Sciatic nerve (tissue), 2 donors: ENCODE data around the gene SCGB1C2. TPM values are rescaled to one million over a fixed set of nuclear protein-coding genes. Genes with fewer than 3 reads are reported as not detected.
"Not testable (repeated sequence)": the region's sequence is repeated elsewhere in the genome, so short reads cannot be mapped to it uniquely, and the experiment has no call there.

Experiments used
- ATAC-seq: fragments of 200-7000 bp; cut with Tn5 transposase; one replicate; pipeline ENCODE4 v1.9.1; 2020; ENCODE audit warnings: mild to moderate bottlenecking, moderate library complexity
- DNase-seq: peaks from one replicate; pipeline ENCODE4 v3.0.0-alpha.2; 2020; ENCODE audit warnings: low spot score
- intact Hi-C: fragments of 100-400 bp; cut with DNase I; formaldehyde crosslinking; loops from one replicate; pipeline ENCODE4 v1.14.2; 2022
- total RNA-seq: library from RNA; stranded (reverse); fragmentation: NEBNext Ultra II Directional; extraction: Animal tissue kit (Norgen Biotek cat#: 25700); gene quantifications from one replicate; pipeline ENCODE4 v1.2.1, GENCODE V29; 2021
- donor health status: DM: no; HTN: no; CAD: no.
- donor health status: DM: no; HTN: no; CAD: no.

Gene SCGB1C2
- not detected for total RNA-seq

DNA sequence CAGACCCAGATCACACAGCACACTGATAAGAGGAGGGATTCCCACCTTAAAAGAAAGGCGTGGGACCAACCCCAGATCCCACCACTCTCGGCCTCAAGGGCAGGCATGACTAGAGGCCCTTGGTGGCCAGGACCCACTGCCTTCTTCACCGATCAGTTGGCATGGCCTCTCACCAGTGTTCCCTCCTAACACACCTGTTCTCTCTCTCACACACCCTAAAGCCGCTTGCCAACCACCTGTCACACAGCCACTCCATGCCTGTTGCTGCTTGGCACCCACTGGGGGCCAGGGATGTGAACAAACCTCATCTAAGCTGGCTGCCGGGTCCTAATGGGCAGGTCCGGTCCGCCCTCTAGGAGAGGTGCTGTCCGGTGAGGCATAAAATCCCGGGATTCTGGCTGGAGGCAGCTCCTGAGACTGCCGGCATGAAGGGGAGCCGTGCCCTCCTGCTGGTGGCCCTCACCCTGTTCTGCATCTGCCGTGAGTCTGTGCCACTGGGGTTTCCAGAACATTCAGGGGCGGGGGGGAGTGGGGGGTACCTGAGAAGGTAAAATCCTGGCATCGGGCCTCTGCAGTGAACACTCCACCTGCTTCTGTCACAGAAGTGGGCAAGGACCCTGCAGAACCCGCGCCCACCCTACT is at the start of gene SCGB1C2:
Gene SCGB1C2 (plus strand): TSS at position 404 of the 642 bp plus-strand sequence. CDS start 22 bp downstream, at position 426.
- intact Hi-C loops, DNase-seq: not testable (repeated sequence)
- ATAC-seq, result peak; percentile 24

GRCh38 chr17:113111-113510 is 24.3 kb upstream of the SCGB1C2 start:
- ATAC-seq, intact Hi-C loops, DNase-seq: not testable (repeated sequence)

GRCh38 chr17:118339-118917 is 18.9 kb upstream of the SCGB1C2 start:
- ATAC-seq, DNase-seq, intact Hi-C loops: not testable (repeated sequence)

DNA sequence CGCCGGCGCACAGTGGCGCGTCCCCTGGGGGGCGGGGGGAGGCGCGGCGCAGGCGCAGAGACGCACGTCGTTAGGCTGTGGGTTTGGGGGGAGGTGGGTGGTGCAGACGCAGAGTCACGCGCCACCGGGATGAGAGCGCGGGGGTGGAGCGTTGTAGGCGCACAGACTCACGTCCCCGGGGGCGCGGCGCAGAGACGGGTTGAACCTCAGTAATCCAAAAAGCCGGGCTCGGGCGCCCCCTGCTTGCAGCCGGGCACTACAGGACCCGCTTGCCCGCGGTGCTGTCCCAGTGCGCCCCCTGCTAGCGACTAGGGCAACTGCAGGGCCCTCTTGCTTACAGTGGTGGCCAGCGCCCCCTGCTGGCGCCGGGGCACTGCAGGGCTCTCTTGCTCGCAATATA is 3.4 kb upstream of the SCGB1C2 start:
- DNase-seq, intact Hi-C loops: not testable (repeated sequence)
- ATAC-seq, result peak; percentile 15

DNA sequence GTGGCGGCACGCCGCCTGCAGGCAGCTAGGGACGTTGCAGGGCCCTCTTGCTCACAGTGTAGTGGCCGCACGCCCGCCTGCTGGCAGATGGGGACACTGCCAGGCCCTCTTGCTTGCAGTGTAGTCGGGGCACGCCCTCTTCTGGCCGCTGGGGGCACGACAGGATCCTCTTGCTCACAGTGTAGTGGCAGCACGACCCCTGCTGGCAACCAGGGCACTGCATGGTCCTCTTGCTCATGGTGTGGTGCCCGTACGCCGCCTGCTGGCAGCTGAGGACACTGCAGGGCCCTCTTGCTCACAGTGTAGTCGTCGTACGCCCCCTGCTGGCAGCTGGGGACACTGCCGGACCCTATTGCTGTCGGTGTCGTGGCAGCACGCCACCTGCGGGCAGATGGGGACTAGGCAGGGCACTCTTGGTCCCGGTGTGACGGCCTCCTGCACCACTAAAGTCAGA is 3.0 kb upstream of the SCGB1C2 start:
- intact Hi-C loops, result not testable (repeated sequence)
- ATAC-seq, result peak; percentile 62
- peak; percentile 49 for DNase-seq

GRCh38 chr17:135022-135421 is 2.3 kb upstream of the SCGB1C2 start:
- ATAC-seq, DNase-seq, intact Hi-C loops: not testable (repeated sequence)

DNA sequence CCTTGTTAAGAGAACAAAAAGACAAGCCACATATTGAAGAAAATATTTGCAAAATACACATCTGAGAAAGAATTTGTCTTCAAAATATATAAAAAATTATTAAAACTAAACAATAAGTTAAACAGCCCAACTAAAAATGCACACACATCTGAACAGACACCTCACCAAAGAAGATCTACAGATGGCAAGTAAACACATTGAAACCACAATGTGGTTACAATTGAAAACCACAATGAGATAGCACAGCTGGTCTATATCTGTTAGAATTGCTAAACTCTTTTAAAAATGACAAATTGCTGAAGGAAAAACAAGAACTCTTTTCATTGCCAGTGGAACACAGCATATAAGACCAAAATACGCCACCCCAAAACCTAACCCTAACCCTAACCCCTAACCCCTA is 1.5 kb upstream of the SCGB1C2 start:
- DNase-seq, ATAC-seq, intact Hi-C loops: not testable (repeated sequence)

GRCh38 chr17:136531-136930 is 838 bp upstream of the SCGB1C2 start:
- DNase-seq (peak; percentile 77), ATAC-seq (peak; percentile 97)
- intact Hi-C loops, result not testable (repeated sequence)

DNA sequence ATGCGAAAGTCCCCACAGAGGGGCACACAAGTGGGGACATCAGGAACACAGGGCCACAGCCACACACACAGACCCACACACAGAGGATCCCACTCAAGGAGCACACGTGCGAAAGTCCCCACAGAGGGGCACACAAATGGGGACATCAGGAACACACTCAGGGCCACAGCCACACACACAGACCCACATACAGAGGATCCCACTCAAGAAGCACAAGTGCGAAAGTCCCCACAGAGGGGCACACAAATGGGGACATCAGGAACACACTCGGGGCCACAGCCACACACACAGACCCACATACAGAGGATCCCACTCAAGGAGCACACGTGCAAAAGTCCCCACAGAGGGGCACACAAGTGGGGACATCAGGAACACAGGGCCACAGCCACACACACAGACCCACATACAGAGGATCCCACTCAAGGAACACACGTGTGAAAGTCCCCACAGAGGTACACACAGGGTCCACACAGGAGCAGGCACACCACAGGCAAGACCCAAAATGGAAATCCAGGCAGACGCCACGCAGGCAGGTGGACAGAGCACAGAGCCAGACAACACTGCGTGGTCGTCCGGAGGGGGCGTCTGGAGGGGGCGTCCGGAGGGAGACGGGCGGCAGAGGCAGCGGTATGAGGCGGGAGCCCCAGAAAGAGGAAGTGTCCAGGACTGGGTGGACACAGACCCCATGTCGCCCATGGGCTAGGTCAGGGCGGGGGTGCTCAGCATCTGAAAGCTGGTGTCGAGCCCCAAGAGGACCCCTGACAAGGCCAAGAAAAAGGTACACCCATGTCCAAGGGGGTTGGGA is 2.2 kb downstream of the SCGB1C2 start:
- peak; percentile 27 for DNase-seq
- ATAC-seq, intact Hi-C loops: not testable (repeated sequence)

DNA sequence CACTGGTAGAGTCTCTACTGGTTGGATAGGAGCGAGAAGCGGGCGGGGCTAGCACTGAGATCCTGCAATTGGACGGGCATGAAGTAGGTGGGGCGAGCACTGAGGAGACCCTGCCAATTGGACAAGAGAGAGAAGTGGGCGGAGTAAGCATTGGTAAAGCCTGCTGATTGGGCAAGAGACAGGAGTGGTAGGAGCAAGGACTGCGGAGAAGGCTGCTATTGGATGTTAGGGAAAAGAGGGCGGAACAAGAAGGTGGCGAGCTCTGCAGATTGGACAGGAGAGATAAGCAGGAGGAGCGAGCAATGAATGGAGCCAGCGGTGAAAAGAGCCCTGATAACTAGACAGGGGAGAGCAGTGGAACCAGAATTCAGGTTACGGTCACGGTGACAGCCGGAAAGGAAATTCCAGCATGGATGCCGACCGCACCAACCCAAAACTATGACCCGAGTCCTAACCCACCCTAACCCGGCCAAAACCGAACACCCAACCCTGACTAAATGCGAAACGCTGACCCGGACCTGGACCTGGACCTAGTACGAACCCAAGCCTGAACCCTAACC is 4.8 kb downstream of the SCGB1C2 start:
- intact Hi-C loops, result no loop called here
- peak; percentile 56 for DNase-seq

DNA sequence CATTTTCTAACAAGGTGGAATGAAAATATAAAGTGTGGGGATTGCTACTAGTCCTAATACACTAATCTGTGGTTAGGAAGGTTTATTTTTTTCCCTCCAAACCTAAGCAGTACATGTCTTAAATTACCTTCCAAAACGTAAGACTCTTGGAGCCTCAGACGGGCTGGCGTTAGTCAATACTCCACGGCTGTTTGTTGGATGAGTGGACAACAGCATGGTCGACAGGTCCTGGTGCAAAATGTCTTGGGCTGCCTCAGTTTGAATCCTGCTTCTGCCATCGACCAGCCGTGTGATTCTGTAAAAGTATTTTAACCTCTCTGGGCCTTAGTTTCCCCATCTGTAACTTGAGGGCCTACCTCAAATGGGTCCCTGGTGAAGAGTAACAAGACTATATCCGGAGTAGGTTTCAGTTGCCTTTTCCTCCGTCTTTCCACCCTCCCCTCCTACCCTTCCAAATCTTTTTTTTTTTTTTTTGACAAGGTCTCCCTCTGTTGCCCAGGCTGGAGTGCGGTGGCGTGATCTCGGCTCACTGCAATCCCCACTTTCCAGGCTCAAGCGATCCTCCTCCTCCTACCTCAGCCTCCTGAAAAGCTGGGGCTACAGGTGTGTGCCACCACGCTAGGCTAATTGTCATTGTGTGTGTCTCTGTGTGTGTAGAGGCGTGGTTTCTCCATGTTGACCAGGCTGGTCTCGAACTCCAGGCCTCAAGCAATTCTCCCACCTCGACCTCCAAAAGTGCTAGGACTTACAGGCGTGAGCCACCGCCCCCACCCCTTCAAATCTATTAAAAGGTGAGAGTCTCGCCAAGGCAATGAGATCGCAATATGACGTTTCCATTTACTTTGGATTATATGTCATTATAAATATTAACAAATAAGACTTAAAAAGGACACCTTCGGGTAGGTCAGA is 5.8 kb downstream of the SCGB1C2 start:
- ATAC-seq (no peak), DNase-seq (peak; percentile 45)
- intact Hi-C loops, result no loop called here

More for the DNA sequence above, 4.8 kb downstream of the SCGB1C2 start:
- ATAC-seq, result no peak

DNA sequence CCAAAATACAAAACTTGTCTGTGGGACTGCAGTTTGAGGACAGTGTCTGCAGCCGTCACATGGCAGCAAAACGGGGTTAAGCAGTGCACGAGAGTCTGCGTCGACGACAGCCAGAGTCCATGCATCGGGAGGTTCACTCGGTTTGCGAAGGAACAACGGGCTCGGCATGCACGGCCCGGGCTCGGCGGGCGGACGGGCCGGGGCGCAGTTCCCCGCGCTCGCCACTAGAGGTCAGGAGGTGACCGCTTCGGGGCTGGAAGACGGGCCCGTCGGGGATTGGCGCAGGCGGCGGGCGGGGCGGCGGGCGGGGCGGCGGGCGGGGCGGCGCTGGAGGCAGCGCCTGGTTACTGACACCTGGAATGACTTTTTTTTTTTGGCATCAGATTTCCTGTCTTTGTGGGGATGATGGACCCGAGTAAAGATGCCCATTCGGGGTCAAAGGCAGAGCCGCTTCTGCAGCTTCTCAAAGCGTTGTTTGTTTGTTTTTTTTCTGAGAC is 6.5 kb downstream of the SCGB1C2 start:
- intact Hi-C loops, result no loop called here
- DNase-seq, result peak; percentile 94
- peak; percentile 85 for ATAC-seq

DNA sequence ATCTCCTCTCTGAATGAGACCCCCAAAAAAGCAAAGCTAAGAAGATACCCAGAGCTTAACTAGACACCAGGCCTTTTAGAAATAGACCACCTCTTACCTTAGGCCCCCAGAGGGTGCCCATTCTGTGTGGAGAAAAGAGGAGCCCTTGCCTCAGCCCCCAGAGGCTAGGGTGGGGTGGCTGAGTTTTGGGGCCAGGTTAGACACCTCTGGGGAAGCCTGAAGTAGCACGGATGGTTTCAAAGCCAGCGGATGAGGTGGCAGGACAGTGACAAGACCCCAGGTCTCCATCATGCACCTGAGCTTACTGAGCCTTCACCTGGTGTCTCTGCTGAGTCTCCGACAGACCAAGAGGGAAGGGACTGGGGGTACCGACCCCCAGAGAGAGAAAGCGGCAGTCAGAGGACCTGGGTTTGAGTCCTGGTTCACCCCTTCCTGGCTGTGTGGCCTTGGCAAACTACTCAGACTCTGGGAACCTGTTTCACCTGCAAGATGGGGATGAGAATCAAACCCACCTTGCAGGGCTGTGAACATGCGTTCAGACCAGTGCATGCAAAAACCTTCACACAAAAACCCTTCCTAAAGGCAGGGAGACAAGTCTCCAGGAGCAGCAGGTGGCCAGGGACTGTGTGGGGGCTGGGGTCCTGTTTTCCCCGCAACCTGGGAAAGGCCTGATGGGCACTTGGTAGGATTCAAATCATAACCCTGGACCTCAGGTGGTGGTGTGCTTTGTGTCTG is 7.7 kb downstream of the SCGB1C2 start:
- intact Hi-C loops, result no loop called here
- DNase-seq (peak; percentile 42), ATAC-seq (no peak)

GRCh38 chr17:145671-146541 is 8.5 kb downstream of the SCGB1C2 start:
- intact Hi-C loops, result no loop called here
- DNase-seq (peak; percentile 49), ATAC-seq (peak; percentile 35)

GRCh38 chr17:146546-146945 is 9.2 kb downstream of the SCGB1C2 start:
- DNase-seq (no peak), ATAC-seq (no peak)
- intact Hi-C loops, result no loop called here

DNA sequence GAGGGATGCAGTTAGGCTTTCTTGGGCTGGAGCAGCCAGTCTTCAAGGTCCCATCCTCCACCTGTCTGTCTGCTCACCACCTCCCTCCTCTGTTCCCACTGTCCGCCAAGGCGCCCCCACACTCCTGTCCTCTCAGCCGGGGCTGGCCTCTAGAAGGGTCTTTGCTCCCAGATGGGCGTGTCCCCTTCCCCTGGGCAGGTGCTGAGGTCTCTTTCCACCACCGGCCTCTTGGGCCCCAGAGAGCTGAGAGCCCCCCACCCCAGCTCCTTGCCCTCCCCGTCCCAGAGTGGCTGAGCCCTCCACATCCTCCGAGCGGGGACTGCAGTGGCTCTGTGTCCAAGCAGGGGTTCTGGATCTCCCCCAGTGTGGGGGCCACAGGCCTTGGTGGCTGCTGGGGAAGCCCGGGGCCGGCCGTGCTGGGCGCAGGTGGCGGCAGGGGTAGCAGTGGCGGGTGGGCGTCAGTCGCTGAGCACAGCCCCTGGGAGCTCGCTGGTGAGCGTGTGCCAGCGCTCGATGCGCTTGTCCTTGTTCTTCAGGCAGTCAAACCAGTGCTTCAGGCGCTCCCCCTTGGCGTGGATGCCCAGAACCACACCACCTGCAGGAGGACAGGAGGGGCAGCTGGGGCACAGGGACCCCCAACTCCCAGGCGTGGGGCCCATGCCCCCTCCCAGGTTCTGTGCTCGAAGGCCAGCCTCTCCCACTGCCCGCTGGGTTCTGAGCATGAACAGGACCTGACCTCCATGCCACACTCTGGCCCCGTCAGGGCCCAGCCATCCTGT is 9.8 kb downstream of the SCGB1C2 start:
- intact Hi-C loops, result no loop called here
- no peak for ATAC-seq
- peak; percentile 59 for DNase-seq
